ENCODE data around the gene APOL3.
"Not testable (repeated sequence)": the region's sequence is repeated elsewhere in the genome, so short reads cannot be mapped to it uniquely, and the experiment has no call there.

APOL3 gene, protein sequence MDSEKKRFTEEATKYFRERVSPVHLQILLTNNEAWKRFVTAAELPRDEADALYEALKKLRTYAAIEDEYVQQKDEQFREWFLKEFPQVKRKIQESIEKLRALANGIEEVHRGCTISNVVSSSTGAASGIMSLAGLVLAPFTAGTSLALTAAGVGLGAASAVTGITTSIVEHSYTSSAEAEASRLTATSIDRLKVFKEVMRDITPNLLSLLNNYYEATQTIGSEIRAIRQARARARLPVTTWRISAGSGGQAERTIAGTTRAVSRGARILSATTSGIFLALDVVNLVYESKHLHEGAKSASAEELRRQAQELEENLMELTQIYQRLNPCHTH

DNA sequence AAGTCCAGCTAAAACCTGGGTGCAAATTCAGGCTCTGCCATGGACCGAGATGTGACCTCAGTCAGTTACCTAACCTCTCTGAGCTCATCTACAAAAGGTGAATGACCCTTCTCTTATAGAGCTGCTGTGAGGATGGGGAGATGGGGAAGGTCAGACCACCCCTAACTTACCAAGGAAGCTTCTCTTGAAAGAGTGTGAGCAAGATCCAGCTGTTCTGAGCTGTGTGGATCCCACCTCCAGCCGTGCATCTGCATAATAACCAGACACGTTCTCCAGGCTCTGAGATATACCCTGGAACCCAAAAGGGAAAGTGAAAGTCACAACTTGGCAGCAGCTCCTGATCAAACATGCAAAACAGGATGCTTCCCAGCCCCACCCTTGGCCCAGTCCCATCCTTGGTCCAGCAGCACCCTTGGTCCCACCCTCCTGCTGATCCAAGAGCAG, at the start of gene APOL3:
APOL3 (minus strand) TSS at position 257 of the 444 bp plus-strand sequence. CDS start 11,700 bp downstream, outside the sequence.
- FAIRE-seq (no peak), DNase-seq (ENCODE audit: low spot score) (no peak)

DNA sequence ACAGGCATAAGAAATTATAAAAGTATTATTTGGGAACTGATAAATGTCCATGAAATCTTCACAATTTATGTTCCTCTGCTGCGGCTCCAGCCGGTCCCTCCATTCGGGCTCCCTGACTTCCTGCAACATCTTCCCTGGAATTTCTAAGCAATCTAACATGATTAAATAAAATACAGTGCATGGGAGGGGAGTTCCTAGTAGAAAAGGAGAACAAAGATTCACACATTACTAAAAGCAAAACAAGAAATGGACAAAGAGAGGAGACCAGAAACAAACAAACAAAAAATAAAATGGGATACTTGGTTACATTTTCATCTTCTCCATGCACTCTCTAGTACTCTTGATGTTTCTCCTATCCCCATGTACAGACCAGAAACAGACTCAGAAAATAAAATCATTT, 49.7 kb upstream of the APOL3 start:
- DNase-seq (ENCODE audit: low spot score) (no peak), FAIRE-seq (no peak)

DNA sequence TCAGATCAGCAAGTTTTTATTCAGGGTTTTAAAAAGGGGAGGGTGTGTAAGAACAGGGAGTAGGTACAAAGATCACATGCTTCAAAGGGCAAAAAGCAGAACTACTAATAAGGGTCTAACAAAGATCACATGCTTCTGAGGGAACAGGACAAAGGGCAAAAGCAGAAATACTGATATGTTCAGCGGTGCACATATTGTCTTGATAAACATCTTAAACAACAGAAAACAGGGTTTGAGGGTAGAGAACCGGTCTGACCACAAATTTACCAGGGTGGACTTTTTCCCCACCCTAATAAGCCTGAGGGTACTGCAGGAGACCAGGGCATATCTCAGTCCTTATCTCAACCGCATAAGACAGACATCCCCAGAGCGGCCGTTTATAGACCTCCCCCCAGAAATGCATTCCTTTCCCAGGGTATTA, 48.9 kb upstream of the APOL3 start:
- not testable (repeated sequence) for DNase-seq (ENCODE audit: low spot score); FAIRE-seq

DNA sequence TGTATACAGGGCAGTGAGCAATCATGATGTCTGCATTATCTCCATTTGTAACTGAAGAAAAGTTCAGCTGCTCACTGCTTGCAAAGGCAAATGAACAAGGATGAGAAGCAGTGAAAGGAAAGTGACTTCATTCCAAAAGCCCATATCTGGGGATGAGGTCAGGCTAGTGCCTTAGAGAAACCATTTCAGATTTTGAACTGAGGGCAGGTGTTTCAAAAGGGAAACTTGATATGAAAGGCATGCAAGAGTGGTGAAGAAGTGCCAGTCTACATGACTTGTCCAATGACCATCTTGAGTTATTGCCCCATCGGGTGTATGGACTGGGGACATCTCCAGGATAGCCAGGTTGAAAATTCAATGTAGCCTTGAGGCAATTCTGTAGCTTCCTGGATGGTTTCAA, 48.4 kb upstream of the APOL3 start:
- FAIRE-seq, result peak; percentile 52
- DNase-seq (ENCODE audit: low spot score), result no peak

DNA sequence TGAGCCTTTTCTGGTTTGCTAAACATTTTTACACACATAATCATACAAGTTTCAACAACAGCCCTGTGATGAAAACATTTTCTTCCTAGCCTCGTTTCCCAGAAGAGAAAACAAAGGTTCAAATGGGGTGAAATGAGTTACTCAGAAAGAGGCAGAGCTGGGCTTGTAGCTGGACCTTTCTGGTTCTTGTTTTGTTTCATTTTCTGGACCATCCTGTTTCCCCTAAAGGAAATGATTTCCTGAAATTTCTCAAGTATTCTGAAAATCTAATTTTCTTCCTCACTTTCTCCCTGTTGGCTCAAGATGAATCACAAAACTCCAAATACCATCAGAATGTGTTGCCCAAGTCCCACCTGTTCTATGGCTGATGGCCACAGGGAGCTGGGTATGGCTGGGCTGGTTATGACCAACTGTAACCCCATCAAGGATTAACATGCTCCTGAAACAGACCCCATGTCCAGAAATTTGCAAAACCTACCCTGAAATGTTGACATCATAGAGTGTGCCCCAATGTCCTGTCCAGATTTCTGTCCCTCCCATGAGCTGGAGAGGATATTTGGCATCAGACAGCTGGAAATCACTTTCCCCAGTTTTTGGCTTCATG, 47.7 kb upstream of the APOL3 start:
- FAIRE-seq (no peak), DNase-seq (ENCODE audit: low spot score) (no peak)

DNA sequence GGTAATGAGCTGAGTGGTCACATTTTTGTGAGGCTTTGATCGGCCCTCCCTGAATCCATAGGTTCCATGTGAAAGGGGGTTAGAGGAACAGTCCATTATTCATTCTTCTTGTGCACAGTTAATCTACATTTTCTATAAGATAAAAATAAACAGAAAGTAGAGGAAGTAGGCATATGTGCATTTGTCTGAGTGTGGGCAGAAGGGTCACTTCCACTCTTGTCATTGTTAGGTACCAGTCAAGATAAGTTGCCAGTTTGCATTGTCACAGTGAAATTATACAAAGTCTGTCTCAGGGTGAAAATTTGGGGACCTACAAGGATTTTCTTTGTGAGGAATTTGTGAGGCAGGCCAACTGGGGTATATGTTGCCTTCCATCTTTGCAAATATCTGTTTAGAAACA, 45.7 kb upstream of the APOL3 start:
- DNase-seq (ENCODE audit: low spot score), result no peak

DNA sequence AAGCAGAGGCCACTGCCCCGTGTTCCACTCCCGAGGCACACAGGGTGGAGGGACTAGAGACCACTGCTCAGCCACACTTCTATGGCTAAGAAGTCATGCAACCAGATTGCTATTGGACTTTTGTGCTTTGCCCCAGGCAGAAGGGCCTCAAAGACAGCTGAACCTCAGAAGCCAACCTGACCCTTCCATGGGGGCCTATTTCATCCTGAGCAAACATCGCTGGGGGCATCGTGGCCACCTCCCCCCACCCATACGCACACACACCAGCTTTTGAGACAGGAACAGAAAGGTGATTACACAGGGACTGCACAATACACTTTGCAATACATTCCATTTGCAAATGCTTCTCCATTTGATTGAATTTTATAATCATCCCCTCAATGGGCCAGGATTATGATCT, 45.0 kb upstream of the APOL3 start:
- not testable (repeated sequence) for FAIRE-seq; DNase-seq (ENCODE audit: low spot score)

More for the DNA sequence above, 45.7 kb upstream of the APOL3 start:
- FAIRE-seq, result no peak

DNA sequence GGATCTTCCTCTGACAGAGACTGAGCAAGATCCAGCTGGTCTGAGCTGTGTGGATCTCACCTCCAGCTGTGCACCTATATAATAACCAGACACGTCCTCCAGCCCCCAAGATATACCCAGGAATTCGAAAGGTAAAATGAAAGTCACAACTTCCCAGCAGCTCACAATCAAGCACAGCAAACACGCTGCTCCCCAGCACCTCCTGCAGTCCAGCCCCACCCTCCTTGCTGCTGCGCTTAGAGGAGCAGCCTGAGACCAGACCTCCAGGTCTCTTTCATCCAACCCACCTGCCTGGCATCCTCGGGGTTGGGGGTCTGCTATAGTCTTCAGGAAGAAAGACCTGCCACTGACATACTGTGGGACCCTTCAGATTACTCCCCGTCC, 44.1 kb upstream of the APOL3 start:
- DNase-seq (ENCODE audit: low spot score) (no peak), FAIRE-seq (no peak)

DNA sequence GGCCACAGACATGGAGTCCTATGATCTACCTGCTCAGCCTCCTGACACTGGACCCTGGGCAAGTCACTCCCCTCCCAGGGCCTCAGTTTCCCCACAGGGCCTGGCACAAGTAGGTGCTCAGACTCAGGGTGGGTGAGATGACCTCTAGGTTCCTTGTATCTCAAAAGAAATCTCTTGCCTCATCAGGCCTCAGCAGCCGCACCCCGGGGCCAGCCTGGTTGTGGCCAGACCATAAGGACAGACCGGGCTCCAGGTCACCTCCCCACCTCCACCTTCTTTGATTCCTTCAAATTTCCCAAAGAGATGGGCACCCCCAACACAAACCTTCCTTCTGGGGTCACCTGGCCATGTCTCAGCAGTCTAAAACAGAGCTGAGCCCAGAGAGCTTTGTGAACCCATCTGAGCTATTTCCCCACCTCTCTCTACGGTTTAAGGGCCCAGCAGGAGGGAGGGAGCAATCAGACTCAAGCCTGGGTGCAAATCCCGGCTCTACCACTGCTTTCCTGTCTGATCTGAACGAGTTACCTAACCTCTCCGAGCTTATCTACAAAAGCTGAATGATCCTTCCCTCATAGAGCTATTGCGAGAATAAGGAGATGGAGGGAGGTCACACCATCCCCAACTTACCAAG, 43.6 kb upstream of the APOL3 start:
- DNase-seq (ENCODE audit: low spot score), result no peak
- FAIRE-seq, result no peak

DNA sequence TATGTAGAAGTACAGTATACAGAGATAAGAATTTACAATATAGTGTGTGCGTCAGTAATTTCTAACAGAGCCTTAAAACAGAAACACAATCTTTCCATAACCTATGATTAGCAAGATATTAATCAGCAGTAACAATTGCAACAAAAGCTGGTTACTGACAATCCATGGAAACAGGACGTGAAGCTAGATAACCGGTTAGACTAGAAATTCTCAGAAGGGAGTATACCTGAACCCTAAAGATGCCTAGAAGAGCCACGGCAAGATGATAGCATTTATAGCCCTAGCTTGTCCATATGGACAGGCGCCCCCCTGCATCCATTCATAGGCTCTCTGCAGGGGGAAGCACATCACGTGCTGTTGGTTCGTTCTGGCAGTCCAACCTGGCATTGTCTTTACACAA, 42.9 kb upstream of the APOL3 start:
- not testable (repeated sequence) for FAIRE-seq; DNase-seq (ENCODE audit: low spot score)

DNA sequence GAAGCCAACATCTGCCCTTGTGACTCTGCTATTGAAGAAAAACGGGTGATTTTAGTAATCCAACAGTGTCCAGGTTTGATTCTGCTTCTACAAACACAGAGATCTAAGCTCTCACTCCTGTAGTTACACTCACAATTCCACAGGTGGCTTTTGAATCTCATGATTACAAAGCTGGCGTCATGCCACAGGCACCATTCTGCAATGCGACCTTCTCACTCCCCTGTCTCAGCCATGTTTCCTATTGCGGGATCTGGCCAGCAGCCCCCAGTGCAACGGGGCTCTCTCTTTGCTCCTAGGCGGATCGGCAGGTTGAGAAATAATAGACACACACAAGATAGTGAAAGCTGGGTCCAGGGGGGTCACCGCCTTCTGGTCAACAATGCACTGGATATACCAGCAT, 42.4 kb upstream of the APOL3 start:
- DNase-seq (ENCODE audit: low spot score); FAIRE-seq: not testable (repeated sequence)

DNA sequence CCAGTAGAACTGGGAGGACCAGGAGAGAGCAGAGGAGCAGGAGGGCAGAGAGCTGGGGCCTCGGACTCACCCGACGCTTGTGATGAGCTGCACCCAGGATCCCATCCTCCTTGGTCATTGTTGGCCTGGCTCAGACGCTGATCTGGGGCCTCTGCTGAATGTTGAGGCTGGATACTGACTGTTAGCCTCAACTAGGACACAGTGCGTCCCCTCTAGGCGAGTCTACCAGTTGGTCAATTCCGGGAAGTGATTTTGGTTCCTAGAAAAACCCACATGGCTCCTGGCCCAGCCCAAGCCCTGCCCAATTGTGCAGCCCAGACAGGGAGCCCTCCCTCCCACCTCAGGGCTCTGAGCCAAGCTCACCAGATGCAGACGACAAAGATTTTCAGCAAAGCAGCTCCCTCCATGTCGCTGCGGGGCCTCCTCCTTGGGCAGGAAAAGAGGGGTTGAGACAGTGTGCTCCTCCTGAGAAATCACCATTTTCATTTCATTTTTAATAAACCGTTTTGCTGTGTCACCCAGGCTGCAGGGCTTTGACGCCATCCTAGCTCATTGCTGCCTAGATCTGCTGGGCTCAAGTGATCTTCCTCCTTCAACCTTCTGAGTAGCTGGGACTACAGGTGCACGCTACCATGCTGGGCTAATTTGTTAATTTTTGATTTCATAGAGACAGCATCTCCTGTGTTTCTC, 41.2 kb upstream of the APOL3 start, which contains the start of gene APOL4:
APOL4 (minus strand) TSS at position 180 of the 690 bp plus-strand sequence; CDS start at position 105, 75 bp downstream.
- no peak for FAIRE-seq
- no peak for DNase-seq (ENCODE audit: low spot score)

DNA sequence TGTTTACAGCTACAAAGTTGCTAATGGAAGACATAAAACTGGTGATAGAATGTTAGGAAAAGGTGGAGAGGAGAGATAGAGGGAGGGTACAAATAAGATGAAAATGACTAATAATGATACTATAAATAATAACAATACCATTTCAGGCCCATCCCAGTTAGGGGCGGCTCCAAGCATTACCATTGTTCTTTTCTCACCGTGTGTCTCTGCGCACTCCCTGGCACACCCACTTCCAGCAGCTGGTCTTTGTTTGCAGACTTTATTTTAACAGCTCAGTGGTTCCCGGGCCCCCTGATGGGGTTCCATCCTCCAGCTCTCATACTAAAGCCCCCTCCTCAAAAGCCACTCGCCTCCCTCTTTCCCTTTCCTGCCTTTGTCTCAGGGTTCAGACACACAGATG, 40.5 kb upstream of the APOL3 start:
- not testable (repeated sequence) for FAIRE-seq; DNase-seq (ENCODE audit: low spot score)

DNA sequence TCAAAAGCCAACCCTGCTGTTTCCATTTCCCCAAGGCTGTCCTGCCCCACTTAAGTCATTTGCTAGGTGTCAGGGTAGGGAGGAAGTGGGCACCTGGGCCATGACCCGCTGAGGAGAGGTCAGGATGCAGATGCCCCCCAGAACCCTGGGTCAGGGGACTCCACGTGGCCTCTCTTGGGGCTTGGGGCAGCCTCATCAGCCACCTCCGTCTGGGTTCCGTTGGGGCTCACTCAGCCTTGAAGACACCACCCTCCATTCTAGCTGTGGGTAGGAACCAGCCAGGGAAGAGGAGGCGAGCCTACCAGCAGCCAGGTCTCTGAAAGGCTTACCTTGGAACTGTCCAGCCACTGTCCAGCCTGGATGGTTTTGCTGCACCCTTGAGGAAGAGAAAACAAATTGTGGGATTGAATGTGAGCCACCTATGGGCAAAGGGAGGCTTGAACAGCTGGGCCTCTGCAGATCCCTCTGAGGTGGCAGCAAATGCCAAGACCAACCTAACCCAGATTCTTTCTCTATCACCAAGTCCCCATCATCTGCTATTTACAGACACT, 38.5 kb upstream of the APOL3 start:
- FAIRE-seq, result no peak
- no peak for DNase-seq (ENCODE audit: low spot score)

DNA sequence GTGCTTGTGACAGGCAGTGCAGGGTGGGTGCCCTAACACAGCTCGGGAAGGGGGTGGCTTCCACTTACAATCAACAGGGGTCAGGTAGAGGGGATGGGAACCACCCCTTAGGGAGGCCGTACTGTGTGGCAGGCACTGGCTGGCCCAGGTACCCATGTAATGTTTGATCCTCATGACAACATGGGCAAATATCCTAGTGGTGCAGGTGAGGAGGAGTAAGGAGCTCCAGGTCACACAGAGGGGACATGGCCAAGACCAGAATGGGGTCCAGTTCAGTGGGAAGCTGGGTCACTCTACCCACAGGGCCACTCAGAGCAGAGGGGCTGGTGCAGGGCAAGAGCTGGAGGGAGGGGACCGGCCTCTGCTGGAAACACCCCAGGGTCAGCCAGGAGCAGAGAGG, 38.0 kb upstream of the APOL3 start:
- FAIRE-seq, result no peak
- DNase-seq (ENCODE audit: low spot score), result no peak

DNA sequence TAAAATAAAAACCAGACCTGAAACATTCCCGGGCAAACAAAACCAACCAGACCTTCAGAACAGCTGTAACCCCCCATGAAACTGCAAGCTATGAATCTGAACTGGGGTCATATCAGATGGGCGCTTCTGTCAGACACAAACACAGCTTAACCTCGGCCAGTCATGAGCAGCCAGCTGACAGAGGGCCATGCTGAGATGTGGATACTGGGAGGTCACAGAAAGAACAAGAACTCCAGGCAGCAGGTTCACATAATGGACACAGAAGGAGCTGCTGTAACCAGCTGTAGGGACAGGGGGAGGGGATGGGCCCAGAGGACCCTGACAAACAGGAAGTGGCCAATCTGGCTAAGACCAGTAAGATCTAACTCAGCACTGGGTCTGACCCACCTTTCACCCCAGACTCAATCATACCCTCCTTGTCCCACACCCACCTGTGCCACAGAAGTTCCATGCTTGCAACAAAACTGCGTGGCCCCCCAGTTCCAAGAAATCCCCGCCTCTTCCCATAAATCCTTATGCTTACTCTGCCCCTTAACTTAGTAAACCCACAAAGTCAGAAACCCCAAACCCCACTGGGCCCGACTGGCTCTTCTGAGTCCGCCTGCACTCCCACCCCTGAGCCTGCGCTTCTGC, 37.1 kb upstream of the APOL3 start:
- no peak for FAIRE-seq

DNA sequence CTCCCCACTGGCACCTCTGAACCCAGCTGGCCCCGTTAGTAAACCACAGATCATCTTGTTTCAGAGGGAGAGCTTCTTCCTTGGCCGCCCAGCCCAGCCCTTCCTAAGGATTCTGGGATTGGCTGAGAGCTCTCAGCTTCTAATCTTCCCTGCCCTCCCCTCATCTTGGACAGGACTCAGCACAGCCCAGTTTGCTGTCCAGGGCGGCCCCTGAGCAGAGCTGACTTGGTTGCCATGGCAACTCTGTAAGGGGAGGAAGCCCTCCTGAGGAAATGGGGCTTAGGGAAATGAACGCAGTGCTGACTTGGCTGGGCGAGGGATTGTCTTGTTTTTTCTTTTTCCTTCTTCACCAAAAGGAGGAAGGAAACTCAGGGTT, 36.5 kb upstream of the APOL3 start:
- DNase-seq (ENCODE audit: low spot score), result peak; percentile 39
- FAIRE-seq, result no peak

More for the DNA sequence above, 37.1 kb upstream of the APOL3 start:
- peak; percentile 24 for DNase-seq (ENCODE audit: low spot score)

DNA sequence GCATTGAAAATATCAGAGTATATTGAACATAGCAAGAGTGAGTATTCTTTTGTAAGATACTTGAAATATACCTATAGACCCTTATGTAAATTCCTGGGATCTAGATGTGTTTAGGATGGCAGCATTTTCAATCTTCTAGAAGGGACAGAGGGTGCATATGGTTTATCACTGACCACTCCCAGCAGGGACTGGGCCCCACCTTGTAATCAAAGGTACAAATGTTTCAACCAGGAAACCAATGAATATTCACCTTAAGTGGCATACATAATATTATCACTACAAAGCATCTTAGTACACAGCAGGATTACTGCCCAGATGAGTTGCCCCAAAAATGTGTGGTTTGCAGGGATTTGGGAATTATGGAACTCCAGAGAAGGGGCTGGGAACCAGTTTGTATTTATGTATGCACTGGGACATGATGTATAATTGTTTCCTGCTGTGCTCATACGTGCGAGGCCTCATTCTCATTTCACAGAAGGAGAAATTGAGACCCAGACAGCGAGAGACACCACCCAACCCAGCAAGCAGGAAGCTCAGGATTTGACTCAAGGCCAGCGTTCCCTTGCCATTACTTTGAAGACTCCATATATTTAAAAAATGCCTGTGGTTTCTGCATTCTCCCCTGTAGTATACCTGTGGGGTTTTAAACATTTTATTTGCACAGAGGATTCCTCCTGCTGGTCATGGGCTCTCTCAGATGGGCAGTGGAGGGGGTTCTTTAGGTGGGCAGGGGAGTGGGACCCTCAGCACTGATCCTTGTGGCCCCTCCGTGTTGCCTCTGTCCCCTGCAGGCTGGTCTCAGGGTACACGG, 35.9 kb upstream of the APOL3 start:
- no peak for FAIRE-seq
- no peak for DNase-seq (ENCODE audit: low spot score)

DNA sequence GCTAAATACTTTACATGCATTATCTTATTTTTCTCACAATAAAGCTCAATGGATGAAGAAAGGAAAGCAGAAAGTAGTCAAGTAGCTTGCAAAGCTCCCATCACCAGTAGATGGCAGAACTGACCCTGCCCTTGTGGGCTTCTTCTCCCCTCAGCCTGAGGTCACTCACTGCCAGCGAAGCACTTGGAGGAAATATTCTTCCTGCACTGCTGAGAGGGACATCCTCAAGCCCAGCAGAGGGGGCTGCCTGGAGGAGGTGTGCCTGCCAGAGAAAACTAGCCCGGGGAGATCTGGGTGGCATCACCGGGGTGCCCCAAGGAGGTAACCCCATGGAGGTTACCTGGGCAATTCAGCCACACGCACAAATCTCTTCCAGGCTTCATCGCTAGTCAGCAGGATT, 34.4 kb upstream of the APOL3 start:
- FAIRE-seq, result peak; percentile 97

DNA sequence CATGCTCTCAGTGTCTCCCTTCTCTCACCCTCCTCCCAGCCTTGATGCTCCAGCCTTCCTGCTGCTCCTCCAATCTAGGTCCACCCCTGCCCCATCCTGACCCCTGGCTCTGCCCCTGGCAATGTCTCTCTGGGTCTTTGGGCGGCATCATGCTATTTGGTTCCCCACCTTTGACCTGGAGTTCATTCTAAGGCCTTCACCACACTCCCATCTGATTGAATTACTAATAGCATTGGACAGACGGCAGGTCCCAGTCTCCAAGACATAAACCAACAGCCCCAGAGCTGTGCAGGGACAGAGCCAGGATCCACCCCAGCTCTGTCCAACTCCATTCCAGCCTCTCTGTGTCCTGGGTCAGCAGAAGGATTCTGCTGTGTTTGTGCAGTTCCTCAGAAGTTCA, 33.8 kb upstream of the APOL3 start:
- FAIRE-seq (no peak), DNase-seq (ENCODE audit: low spot score) (no peak)

More for the DNA sequence above, 34.4 kb upstream of the APOL3 start:
- peak; percentile 49 for DNase-seq (ENCODE audit: low spot score)

Data from urothelium cell line (cell line).